ENCODE measurements around the gene KRTAP10-6. TPM values are rescaled to one million over a fixed set of nuclear protein-coding genes. Genes with fewer than 3 reads are reported as not detected.

The KRTAP10-6 gene
- total RNA-seq, 2 experiments from 2014 or later = not detected

DNA sequence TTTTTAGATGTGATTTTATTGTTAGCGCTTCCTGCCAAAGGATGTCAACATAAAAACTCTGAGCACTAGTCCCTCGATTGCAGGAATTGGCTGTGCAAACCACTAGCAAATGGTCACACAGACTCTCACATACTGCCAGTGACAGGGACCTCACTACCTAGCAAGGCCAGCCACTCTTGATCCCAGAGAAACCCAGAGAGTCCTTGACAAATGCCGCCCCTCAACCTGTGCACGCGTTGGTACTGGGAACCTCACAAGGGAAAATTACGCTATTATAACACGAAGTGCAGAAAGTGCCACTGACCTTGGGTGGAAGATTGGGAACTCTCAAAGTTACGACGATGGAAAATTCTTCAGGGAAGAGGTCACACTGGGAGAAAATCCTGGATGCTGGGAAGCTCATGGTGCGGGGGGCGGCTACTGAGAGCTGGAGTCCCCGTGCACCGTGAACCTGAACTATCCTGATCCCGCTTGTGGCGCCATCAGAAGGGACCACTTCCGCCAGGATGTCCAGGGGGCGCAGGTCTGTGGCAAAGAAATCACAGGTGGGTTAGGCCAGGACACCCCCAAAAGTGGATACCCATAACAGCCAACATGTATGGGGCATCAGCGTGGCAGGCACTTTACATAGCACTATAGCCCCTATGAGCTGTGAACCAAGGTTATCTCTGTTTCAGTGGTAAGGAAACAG, 24.7 kb downstream of the KRTAP10-6 start:
- TF ChIP-seq CTCF (IDR thresholded peaks at IDR 0.05) = no peak
- POLR2A ChIA-PET = no interaction called here

DNA sequence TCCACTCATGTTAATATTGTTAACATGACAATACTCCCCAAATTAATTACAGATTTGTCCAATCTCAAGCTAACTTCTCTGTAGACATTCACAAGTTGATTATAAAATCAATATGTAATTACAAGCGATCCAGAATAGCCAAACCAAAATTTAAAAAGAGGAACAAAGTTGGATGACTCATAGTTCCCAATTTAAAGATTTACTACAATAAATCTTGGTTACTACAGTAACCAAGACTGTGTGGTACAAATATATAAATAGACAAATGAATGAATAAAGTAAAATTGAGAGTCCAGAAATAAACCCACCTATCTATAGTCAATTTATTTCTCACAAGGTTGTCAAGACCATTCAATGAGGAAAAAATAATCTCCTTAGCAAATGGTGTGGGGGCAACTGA, 25.9 kb downstream of the KRTAP10-6 start:
- no peak for TF ChIP-seq CTCF (IDR thresholded peaks at IDR 0.05)
- Mint-ChIP-seq H3K36me3 (ENCODE audit: low read depth) (peaks cover 12% of the 10 kb centered on the region), H3K27me3 (no peaks in the 10 kb centered on the region), H3K4me3 (no peak overlapping the region), H3K27ac (no peak overlapping the region), H3K9me3 (peaks cover 10% of the 10 kb centered on the region), H3K4me1 (ENCODE audit: low read depth) (peaks cover 14% of the 10 kb centered on the region)
- Histone ChIP-seq H3K4me1 (ENCODE audit: insufficient read depth, low read length) (no peaks in the 10 kb centered on the region), H3K4me3 (ENCODE audit: low read length) (no peak overlapping the region), H3K27me3 (ENCODE audit: control insufficient read depth in 1 of 2, insufficient read depth in 2 of 2, low read length in 2 of 2) (no peaks in the 10 kb centered on the region), H3K27ac (ENCODE audit: low read depth in 1 of 2, low read length in 2 of 2) (no peak overlapping the region), H3K9me3 (ENCODE audit: control insufficient read depth in 1 of 2, insufficient read depth in 1 of 2, low read length in 2 of 2) (peaks cover 0 to 5% of the 10 kb centered on the region in 2 experiments), H3K36me3 (ENCODE audit: insufficient read depth, low read length) (no peaks in the 10 kb centered on the region)
- ATAC-seq (ENCODE audit: poor library complexity) (no peak), DNase-seq (no peak)
- ChIA-PET POLR2A (no interaction called here), CTCF (no interaction called here)
- intact Hi-C loops (cut with DNase I, micrococcal nuclease) = no loop called here

More for the DNA sequence above, 24.7 kb downstream of the KRTAP10-6 start:
- Mint-ChIP-seq H3K27me3 (peaks cover 2% of the 10 kb centered on the region), H3K4me3 (no peak overlapping the region), H3K27ac (no peak overlapping the region), H3K4me1 (ENCODE audit: low read depth) (peaks cover 14% of the 10 kb centered on the region), H3K36me3 (ENCODE audit: low read depth) (peaks cover under 1% of the 10 kb centered on the region), H3K9me3 (peaks cover 3% of the 10 kb centered on the region)
- Histone ChIP-seq H3K27me3 (ENCODE audit: control insufficient read depth in 1 of 2, insufficient read depth in 2 of 2, low read length in 2 of 2) (no peaks in the 10 kb centered on the region), H3K36me3 (ENCODE audit: insufficient read depth, low read length) (no peaks in the 10 kb centered on the region), H3K4me3 (ENCODE audit: low read length) (no peak overlapping the region), H3K9me3 (ENCODE audit: control insufficient read depth in 1 of 2, insufficient read depth in 1 of 2, low read length in 2 of 2) (peaks cover 0 to 10% of the 10 kb centered on the region in 2 experiments), H3K4me1 (ENCODE audit: insufficient read depth, low read length) (no peaks in the 10 kb centered on the region), H3K27ac (ENCODE audit: low read depth in 1 of 2, low read length in 2 of 2) (no peak overlapping the region)
- ATAC-seq (ENCODE audit: poor library complexity) = no peak
- DNase-seq = no peak
- intact Hi-C loops (cut with DNase I, micrococcal nuclease) = no loop called here
- CTCF ChIA-PET = no interaction called here

DNA sequence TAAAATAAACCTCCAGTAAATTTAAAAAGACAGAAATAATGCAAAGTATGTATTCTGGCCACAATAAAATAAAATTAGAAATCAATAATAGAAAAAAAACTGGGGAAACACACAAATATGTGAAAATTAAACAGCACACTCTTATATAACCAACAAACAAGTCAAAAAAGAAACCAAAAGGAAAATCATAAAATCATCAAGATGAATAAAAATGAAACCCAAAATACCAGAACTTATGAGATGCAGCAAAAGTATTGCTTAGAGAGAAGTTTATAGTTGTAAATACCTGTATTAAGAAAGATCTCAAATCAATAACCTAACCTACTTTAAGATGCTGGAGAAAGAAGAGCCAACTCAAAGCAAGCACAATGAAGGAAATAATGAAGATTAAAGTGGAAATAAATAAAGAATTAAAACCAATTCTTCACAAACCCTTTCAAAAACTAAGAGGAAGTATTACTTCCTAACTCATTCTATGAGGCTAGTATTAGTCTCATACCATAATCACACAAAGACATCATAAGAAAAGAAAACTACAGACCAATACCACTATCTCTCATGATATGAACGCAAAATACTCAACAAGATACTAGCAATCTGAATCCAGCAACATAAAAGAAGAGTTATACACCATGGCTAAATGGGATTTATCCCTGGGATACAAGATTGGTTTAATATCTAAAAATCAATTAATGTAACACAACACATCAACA, 27.3 kb downstream of the KRTAP10-6 start:
- Mint-ChIP-seq H3K9me3 (peaks cover 15% of the 10 kb centered on the region), H3K4me1 (ENCODE audit: low read depth) (peaks cover 14% of the 10 kb centered on the region), H3K27ac (peak overlapping the region; percentile 39), H3K27me3 (no peaks in the 10 kb centered on the region), H3K4me3 (no peak overlapping the region), H3K36me3 (ENCODE audit: low read depth) (peaks cover 24% of the 10 kb centered on the region)
- ATAC-seq (ENCODE audit: poor library complexity) (no peak), DNase-seq (peak in 1 of 14 experiments; percentile 44)
- H3K36me3 ChIP-seq (ENCODE audit: insufficient read depth, low read length) = no peaks in the 10 kb centered on the region
- H3K27ac ChIP-seq (ENCODE audit: low read depth in 1 of 2, low read length in 2 of 2) = peak overlapping the region in 1 of 2 donors; percentile 17
- H3K4me1 ChIP-seq (ENCODE audit: insufficient read depth, low read length) = no peaks in the 10 kb centered on the region
- TF ChIP-seq CTCF (IDR thresholded peaks at IDR 0.05) = no peak
- H3K4me3 ChIP-seq (ENCODE audit: low read length) = no peak overlapping the region
- ChIA-PET POLR2A (no interaction called here), CTCF (interaction anchor here (0.5 kb wide), 1 partner anchor 247 kb away, joined by 4 read pairs; no protein-coding TSS in a partner anchor)
- no peaks in the 10 kb centered on the region for H3K27me3 ChIP-seq (ENCODE audit: control insufficient read depth in 1 of 2, insufficient read depth in 2 of 2, low read length in 2 of 2)
- peaks cover 0 to 4% of the 10 kb centered on the region in 2 experiments for H3K9me3 ChIP-seq (ENCODE audit: control insufficient read depth in 1 of 2, insufficient read depth in 1 of 2, low read length in 2 of 2)
- intact Hi-C loops (cut with DNase I, micrococcal nuclease) = no loop called here

All from CD4-positive, alpha-beta T cell (primary cell).